SJSA1 (cell line): ENCODE results near the gene EFEMP2. TPM values are rescaled to one million over a fixed set of nuclear protein-coding genes. Genes with fewer than 3 reads are reported as not detected.
"Not testable (repeated sequence)": the region's sequence is repeated elsewhere in the genome, so short reads cannot be mapped to it uniquely, and the experiment has no call there.

Experiments used
- DNase-seq, 2 experiments: peaks; one replicate each; pipeline ENCODE4 v3.0.0-alpha.2; 2015 to 2020; ENCODE audit warnings: low spot score in 2 of 2, low read depth in 1 of 2
- H3K27ac ChIP-seq: fragments of 250-450 bp; sonication (Bioruptor Pico); 2 replicates; pipeline ENCODE4 v1.5.1; 2020; ENCODE audit warnings: mild to moderate bottlenecking, moderate library complexity
- H3K27me3 ChIP-seq: fragments of 250-450 bp; sonication (Bioruptor Pico); replicated peaks from 2 replicates; pipeline ENCODE4 v1.5.1; 2020; ENCODE audit warnings: mild to moderate bottlenecking, moderate library complexity
- H3K36me3 ChIP-seq: fragments of 250-450 bp; sonication (Bioruptor Pico); 2 replicates; pipeline ENCODE4 v1.5.1; 2020; ENCODE audit warnings: mild to moderate bottlenecking
- H3K4me1 ChIP-seq: fragments of 250-450 bp; sonication (Bioruptor Pico); replicated peaks from 2 replicates; pipeline ENCODE4 v1.6.1; 2021; ENCODE audit warnings: mild to moderate bottlenecking
- H3K4me3 ChIP-seq: fragments of 250-450 bp; sonication (Bioruptor Pico); 2 replicates; pipeline ENCODE4 v1.5.1; 2020; ENCODE audit warnings: mild to moderate bottlenecking
- H3K9me3 ChIP-seq: fragments of 250-450 bp; sonication (Bioruptor Pico); replicated peaks from 2 replicates; pipeline ENCODE4 v1.5.1; 2020; ENCODE audit warnings: mild to moderate bottlenecking
- total RNA-seq: library from RNA; depleted of rRNA; stranded (reverse); fragments of >200 nt; shearing (Covaris generic); gene quantifications from 2 replicates; pipeline ENCODE4 v1.2.3, GENCODE V29; 2014

Gene EFEMP2
- total RNA-seq, 1 experiment from 2014 or later = 194 TPM

DNA sequence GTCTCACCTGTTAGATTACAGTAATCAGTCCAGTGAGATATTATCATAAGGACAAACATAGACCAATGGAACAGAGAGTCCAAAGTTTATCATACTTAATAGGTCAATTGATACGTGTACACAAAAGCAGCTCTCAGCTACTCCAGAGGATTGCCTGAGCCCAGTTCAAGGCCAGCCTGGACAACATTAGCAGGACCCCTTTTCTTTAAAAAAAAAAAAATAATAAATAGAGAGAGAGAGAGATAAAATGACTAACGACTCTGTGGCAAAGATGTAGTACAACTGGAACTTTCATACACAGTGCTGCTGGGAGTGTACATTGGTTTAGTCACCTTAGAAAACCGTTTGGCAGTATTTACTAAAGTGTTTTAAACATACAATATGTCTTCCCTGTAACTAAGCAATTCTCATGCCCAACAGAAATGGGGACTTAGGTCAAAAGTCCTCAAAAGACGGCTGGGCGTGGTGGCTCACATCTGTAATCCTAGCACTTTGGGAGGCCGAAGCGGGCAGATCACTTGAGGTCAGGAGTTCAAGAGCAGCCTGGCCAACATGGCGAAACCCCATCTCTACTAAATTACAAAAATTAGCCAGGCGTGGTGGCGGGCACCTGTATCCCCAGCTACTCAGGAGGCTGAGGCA, 28.2 kb downstream of the EFEMP2 start:
- no peaks in the 10 kb centered on the region for H3K36me3 ChIP-seq
- no peaks in the 10 kb centered on the region for H3K27me3 ChIP-seq
- no peak overlapping the region for H3K27ac ChIP-seq
- H3K4me1 ChIP-seq = no peaks in the 10 kb centered on the region
- no peaks in the 10 kb centered on the region for H3K9me3 ChIP-seq
- DNase-seq = no peak
- H3K4me3 ChIP-seq = no peak overlapping the region

GRCh38 chr11:65843811-65844210, 28.8 kb downstream of the EFEMP2 start:
- no peaks in the 10 kb centered on the region for H3K36me3 ChIP-seq
- DNase-seq = no peak
- H3K27ac ChIP-seq = no peak overlapping the region
- H3K4me1 ChIP-seq = no peaks in the 10 kb centered on the region
- no peaks in the 10 kb centered on the region for H3K27me3 ChIP-seq
- no peak overlapping the region for H3K4me3 ChIP-seq
- H3K9me3 ChIP-seq = no peaks in the 10 kb centered on the region

DNA sequence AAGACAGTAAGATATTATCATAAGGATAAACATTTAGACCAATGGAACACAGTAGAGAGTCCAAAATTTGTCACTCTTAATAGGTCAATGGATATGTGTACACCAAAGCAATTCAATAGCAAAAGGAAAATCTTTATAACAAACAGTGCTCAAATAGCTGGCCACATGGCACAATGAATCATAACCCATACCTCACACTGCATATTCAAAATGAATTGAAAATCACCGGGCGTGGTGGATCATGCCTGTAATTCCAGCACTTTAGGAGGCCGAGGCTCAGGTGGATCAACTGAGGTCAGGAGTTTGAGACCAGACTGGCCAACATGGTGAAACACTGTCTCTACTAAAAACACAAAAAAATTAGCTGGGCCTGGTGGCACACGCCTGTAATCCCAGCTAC, 30.5 kb downstream of the EFEMP2 start:
- Histone ChIP-seq H3K36me3 (no peaks in the 10 kb centered on the region), H3K9me3 (no peaks in the 10 kb centered on the region), H3K4me1 (no peaks in the 10 kb centered on the region), H3K27me3 (no peaks in the 10 kb centered on the region), H3K27ac (no peak overlapping the region), H3K4me3 (no peak overlapping the region)
- no peak for DNase-seq

GRCh38 chr11:65834202-65834601, 38.4 kb downstream of the EFEMP2 start:
- Histone ChIP-seq H3K9me3 (peaks cover 5% of the 10 kb centered on the region; the same call in 1 of the 2 replicates), H3K27ac (no peak overlapping the region), H3K36me3 (no peaks in the 10 kb centered on the region), H3K4me1 (peaks cover 20% of the 10 kb centered on the region), H3K27me3 (peaks cover 31% of the 10 kb centered on the region), H3K4me3 (peak overlapping the region; percentile 36)
- DNase-seq = no peak

- H3K9me3 ChIP-seq = peaks cover 5% of the 10 kb centered on the region; the same call in 1 of the 2 replicates
- H3K27ac ChIP-seq = peak within 1 kb of the TSS; percentile 37
- peak within 1 kb of the TSS; percentile 36 for H3K4me3 ChIP-seq
- no peaks in the 10 kb centered on the region for H3K36me3 ChIP-seq
- H3K27me3 ChIP-seq = peaks cover 35% of the 10 kb centered on the region
- peaks cover 20% of the 10 kb centered on the region for H3K4me1 ChIP-seq
- peak; percentile 95 to 97 for DNase-seq
Measured at GRCh38 chr11:65833297-65834030, 39.1 kb downstream of the EFEMP2 start, which contains the start of gene SNX32. Gene SNX32, plus strand, starts transcription at chr11:65833963. Its CDS starts 103 bp downstream, at chr11:65834066.

- Histone ChIP-seq H3K4me1 (peaks cover 20% of the 10 kb centered on the region), H3K27me3 (peaks cover 45% of the 10 kb centered on the region)
- not testable (repeated sequence) for H3K9me3 ChIP-seq, DNase-seq, H3K27ac ChIP-seq, H3K4me3 ChIP-seq, H3K36me3 ChIP-seq
Measured at GRCh38 chr11:65832231-65832630, 40.4 kb downstream of the EFEMP2 start.

GRCh38 chr11:65829459-65829858, 43.1 kb downstream of the EFEMP2 start:
- DNase-seq = no peak
- peaks cover 15% of the 10 kb centered on the region for H3K4me1 ChIP-seq
- H3K27ac ChIP-seq = no peak overlapping the region
- H3K9me3 ChIP-seq = peaks cover 3% of the 10 kb centered on the region; the same call in 1 of the 2 replicates
- H3K36me3 ChIP-seq = no peaks in the 10 kb centered on the region
- H3K27me3 ChIP-seq = peaks cover 45% of the 10 kb centered on the region
- H3K4me3 ChIP-seq = no peak overlapping the region

- no peak overlapping the region for H3K4me3 ChIP-seq
- no peaks in the 10 kb centered on the region; the same call in 1 of the 2 replicates for H3K9me3 ChIP-seq
- peaks cover 38% of the 10 kb centered on the region for H3K27me3 ChIP-seq
- no peaks in the 10 kb centered on the region for H3K4me1 ChIP-seq
- DNase-seq = no peak
- no peak overlapping the region for H3K27ac ChIP-seq
- H3K36me3 ChIP-seq = no peaks in the 10 kb centered on the region
Measured at GRCh38 chr11:65826984-65827735, 45.4 kb downstream of the EFEMP2 start.

- H3K4me1 ChIP-seq = peaks cover 3% of the 10 kb centered on the region
- DNase-seq = no peak
- no peaks in the 10 kb centered on the region for H3K36me3 ChIP-seq
Measured at GRCh38 chr11:65822776-65823528, 49.6 kb downstream of the EFEMP2 start.

DNA sequence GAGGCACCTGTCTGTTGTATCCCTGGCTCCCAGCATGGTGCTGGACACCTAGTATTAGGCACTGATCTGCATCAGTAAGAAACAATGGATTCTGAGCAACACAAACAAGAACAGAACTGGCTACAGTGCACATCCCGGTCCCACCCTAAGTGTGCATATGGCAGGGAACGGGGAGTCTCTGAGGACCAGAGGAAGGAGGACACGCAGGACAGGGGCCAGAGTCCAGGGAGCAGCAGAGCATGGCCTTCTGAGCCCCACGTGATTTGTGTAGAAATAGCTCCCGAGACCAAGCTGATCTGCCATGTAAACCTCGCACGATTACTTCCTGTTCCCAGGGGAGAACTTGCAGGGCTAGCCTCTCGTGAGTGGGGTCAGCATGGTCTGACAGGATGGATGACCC, 51.5 kb downstream of the EFEMP2 start:
- no peak overlapping the region for H3K27ac ChIP-seq
- H3K4me3 ChIP-seq = no peak overlapping the region
- no peak for DNase-seq
- H3K9me3 ChIP-seq = peaks cover 4% of the 10 kb centered on the region; the same call in 1 of the 2 replicates
- no peaks in the 10 kb centered on the region for H3K36me3 ChIP-seq
- peaks cover 10% of the 10 kb centered on the region for H3K4me1 ChIP-seq
- peaks cover 4% of the 10 kb centered on the region; the same call in 1 of the 2 replicates for H3K27me3 ChIP-seq

More at GRCh38 chr11:65822776-65823528, 49.6 kb downstream of the EFEMP2 start:
- no peak overlapping the region for H3K4me3 ChIP-seq
- peaks cover 9% of the 10 kb centered on the region for H3K27me3 ChIP-seq
- no peak overlapping the region for H3K27ac ChIP-seq
- peaks cover 4% of the 10 kb centered on the region; the same call in 1 of the 2 replicates for H3K9me3 ChIP-seq

DNA sequence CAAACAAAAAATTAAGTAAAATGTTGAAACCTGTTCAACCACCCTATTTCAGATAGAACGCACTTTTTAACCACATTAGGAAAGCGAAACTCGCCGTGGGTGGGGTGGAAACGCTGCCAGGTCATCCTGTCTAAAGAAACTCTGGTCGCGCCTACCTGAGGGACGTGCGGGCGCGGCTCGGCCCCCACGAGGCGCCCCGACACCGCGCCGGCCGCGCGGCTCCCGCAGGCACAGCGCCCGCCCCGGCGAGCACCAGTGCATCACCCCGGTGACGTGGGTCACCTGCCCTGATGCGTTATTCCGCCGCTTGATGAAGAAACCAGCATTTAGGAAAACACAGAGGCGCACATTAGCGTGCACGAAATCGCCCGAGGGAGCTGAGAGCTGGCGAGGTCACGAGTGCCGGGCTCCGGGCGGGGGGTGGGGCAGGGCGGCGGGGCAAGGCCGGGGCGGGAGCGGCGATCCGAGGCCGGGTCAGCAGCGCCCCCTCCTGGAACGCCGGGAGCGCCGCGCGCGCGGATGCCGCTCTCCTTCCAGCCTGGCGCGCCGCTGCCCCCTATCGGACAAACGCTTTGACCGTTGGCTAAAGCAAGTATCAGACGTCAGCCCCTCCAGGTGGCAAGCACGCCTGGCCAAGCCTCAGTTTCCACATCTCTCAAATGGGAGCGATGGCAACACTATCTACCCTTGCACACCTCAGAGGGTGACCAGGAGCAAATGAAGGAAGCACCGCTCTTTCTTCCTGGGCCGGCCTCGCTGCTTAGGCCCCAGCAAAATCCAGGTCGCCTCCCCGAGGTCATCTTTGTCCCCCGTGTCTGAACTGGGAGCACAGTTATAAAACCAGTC, 54.5 kb downstream of the EFEMP2 start:
- Histone ChIP-seq H3K27ac (no peak overlapping the region), H3K4me3 (peak overlapping the region; percentile 52), H3K9me3 (peaks cover 4% of the 10 kb centered on the region; the same call in 1 of the 2 replicates), H3K4me1 (peaks cover 10% of the 10 kb centered on the region), H3K36me3 (no peaks in the 10 kb centered on the region), H3K27me3 (peaks cover 4% of the 10 kb centered on the region; the same call in 1 of the 2 replicates)
- peak; percentile 94 to 98 for DNase-seq

GRCh38 chr11:65817312-65817834, 55.2 kb downstream of the EFEMP2 start:
- no peaks in the 10 kb centered on the region for H3K36me3 ChIP-seq
- no peak overlapping the region for H3K27ac ChIP-seq
- no peak for DNase-seq
- peaks cover 10% of the 10 kb centered on the region for H3K4me1 ChIP-seq
- peaks cover 4% of the 10 kb centered on the region; the same call in 1 of the 2 replicates for H3K9me3 ChIP-seq
- peaks cover 1% of the 10 kb centered on the region; the same call in 1 of the 2 replicates for H3K27me3 ChIP-seq
- H3K4me3 ChIP-seq = peak overlapping the region; percentile 52
